ENCODE data around the gene SRCIN1. TPM values are rescaled to one million over a fixed set of nuclear protein-coding genes. Genes with fewer than 3 reads are reported as not detected.

Gene SRCIN1
- total RNA-seq, 1 donor from 2014 or later, result 2.4 TPM

GRCh38 chr17:38616361-38616760 is 10.6 kb upstream of the SRCIN1 start:
- no peak for DNase-seq (ENCODE audit: low spot score)

- DNase-seq (ENCODE audit: low spot score), result no peak
These were observed 8.4 kb upstream of the SRCIN1 start for GRCh38 chr17:38613981-38614779.

- DNase-seq (ENCODE audit: low spot score), result no peak
These were observed 7.8 kb upstream of the SRCIN1 start for GRCh38 chr17:38613525-38613980.

- no peak for DNase-seq (ENCODE audit: low spot score)
These were observed 6.2 kb upstream of the SRCIN1 start for GRCh38 chr17:38611872-38612376.

- no peak for DNase-seq (ENCODE audit: low spot score)
These were observed 5.5 kb upstream of the SRCIN1 start for GRCh38 chr17:38611070-38611786.

- DNase-seq (ENCODE audit: low spot score), result no peak
These were observed 3.7 kb upstream of the SRCIN1 start for GRCh38 chr17:38609280-38610031.

GRCh38 chr17:38608648-38609047 is 2.9 kb upstream of the SRCIN1 start:
- DNase-seq (ENCODE audit: low spot score), result no peak

- no peak for DNase-seq (ENCODE audit: low spot score)
These were observed 1.2 kb upstream of the SRCIN1 start for GRCh38 chr17:38606646-38607611.

GRCh38 chr17:38605411-38605840 is 326 bp downstream of the SRCIN1 start:
- no peak for DNase-seq (ENCODE audit: low spot score)

- no peak for DNase-seq (ENCODE audit: low spot score)
These were observed 1.0 kb downstream of the SRCIN1 start for GRCh38 chr17:38604479-38605403.

GRCh38 chr17:38603786-38604478 is 1.8 kb downstream of the SRCIN1 start:
- no peak for DNase-seq (ENCODE audit: low spot score)

GRCh38 chr17:38602956-38603785 is 2.6 kb downstream of the SRCIN1 start:
- DNase-seq (ENCODE audit: low spot score), result no peak

- DNase-seq (ENCODE audit: low spot score), result peak; percentile 83
These were observed 3.3 kb downstream of the SRCIN1 start for GRCh38 chr17:38602453-38602852.

- peak; percentile 76 for DNase-seq (ENCODE audit: low spot score)
These were observed 4.0 kb downstream of the SRCIN1 start for GRCh38 chr17:38601539-38602351.

- no peak for DNase-seq (ENCODE audit: low spot score)
These were observed 4.8 kb downstream of the SRCIN1 start for GRCh38 chr17:38600906-38601305.

GRCh38 chr17:38600416-38600815 is 5.3 kb downstream of the SRCIN1 start:
- DNase-seq (ENCODE audit: low spot score), result no peak

GRCh38 chr17:38599398-38599856 is 6.3 kb downstream of the SRCIN1 start:
- no peak for DNase-seq (ENCODE audit: low spot score)
